ENCODE results near the gene WSCD1. TPM values are rescaled to one million over a fixed set of nuclear protein-coding genes. Genes with fewer than 3 reads are reported as not detected.
A peak's percentile ranks its signal among the peaks of the same experiment; 100 is the strongest.

WSCD1 gene
- total RNA-seq, 2 experiments from 2014 or later: not detected

DNA sequence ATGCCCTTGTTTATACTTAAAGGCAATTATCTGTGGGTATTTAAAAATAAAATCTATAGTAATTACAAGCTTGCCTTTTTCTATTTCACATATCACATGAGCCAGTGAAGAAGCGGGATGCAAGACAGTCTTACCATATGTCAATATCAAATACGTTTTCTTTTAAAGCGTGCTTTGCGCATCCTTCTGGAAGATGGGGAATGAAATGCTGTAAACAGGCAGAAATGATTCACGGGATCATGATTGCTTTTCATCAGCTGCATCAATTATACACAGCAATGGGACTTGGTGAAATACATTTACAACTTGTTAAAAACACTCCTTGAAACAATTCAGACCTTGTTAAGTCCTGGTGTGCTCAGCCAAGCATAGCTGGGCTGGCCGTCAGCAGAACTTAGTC is 72.5 kb downstream of the WSCD1 start:
- Histone ChIP-seq H3K79me2 (ENCODE audit: insufficient read depth, low read depth, low read length) (no peaks in the 10 kb centered on the region), H2AFZ (ENCODE audit: low read length) (no peak overlapping the region), H4K20me1 (ENCODE audit: insufficient read depth, low read length) (no peaks in the 10 kb centered on the region), H3K4me3 (ENCODE audit: low read depth, low read length, poor library complexity, severe bottlenecking) (no peak overlapping the region), H3K4me2 (ENCODE audit: low read length) (no peak overlapping the region), H3K27ac (ENCODE audit: low read depth, low read length, poor library complexity, severe bottlenecking) (no peak overlapping the region), H3K4me1 (ENCODE audit: insufficient read depth, low read length, poor library complexity, severe bottlenecking) (no peaks in the 10 kb centered on the region), H3K36me3 (ENCODE audit: insufficient read depth, low read length) (no peaks in the 10 kb centered on the region), H3K9me3 (ENCODE audit: low read length) (no peaks in the 10 kb centered on the region), H3K9me2 (ENCODE audit: insufficient read depth, low read length) (no peaks in the 10 kb centered on the region)
- intact Hi-C loops (cut with micrococcal nuclease; ENCODE audit: unreplicated experiment): no loop called here
- BruUV-seq (replicated peaks): no TSS peak
- ChIA-PET CTCF (ENCODE audit: unreplicated experiment) (no interaction called here), POLR2A (no interaction called here)
- TF ChIP-seq EZH2phosphoT487 (IDR thresholded peaks at IDR 0.05; ENCODE audit: borderline replicate concordance, low read depth, low read length): no peak
- TF ChIP-seq, protein P1, sequence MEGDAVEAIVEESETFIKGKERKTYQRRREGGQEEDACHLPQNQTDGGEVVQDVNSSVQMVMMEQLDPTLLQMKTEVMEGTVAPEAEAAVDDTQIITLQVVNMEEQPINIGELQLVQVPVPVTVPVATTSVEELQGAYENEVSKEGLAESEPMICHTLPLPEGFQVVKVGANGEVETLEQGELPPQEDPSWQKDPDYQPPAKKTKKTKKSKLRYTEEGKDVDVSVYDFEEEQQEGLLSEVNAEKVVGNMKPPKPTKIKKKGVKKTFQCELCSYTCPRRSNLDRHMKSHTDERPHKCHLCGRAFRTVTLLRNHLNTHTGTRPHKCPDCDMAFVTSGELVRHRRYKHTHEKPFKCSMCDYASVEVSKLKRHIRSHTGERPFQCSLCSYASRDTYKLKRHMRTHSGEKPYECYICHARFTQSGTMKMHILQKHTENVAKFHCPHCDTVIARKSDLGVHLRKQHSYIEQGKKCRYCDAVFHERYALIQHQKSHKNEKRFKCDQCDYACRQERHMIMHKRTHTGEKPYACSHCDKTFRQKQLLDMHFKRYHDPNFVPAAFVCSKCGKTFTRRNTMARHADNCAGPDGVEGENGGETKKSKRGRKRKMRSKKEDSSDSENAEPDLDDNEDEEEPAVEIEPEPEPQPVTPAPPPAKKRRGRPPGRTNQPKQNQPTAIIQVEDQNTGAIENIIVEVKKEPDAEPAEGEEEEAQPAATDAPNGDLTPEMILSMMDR (conservative IDR thresholded peaks at IDR 0.05; ENCODE audit: low read length): no peak
- no peak for DNase-seq (ENCODE audit: low spot score)

DNA sequence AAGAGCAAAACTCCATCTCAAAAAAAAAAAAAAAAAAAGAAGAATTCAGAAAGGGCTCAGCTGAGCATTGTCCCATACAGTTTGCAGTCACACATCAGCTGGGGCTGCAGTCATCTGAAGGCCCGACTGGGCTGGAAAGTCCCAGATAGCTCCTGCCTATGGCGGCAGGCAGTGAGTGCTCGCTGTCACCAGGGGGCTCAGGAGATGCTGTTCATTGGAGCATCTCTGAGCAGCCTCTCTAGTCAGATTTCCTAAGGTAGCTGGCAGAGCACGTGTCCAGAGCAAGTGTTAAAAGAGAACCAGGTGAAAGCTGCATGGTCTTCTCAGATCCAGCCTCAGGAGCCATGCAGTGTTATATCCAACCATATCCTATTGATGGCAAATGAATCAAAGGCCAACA is 75.8 kb downstream of the WSCD1 start:
- no peaks in the 10 kb centered on the region for H3K4me1 ChIP-seq (ENCODE audit: insufficient read depth, low read length, poor library complexity, severe bottlenecking)
- H3K79me2 ChIP-seq (ENCODE audit: insufficient read depth, low read depth, low read length): no peaks in the 10 kb centered on the region
- CTCF ChIA-PET (ENCODE audit: unreplicated experiment): no interaction called here
- H3K9me2 ChIP-seq (ENCODE audit: insufficient read depth, low read length): no peaks in the 10 kb centered on the region
- no peaks in the 10 kb centered on the region for H3K36me3 ChIP-seq (ENCODE audit: insufficient read depth, low read length)
- peak; percentile 3 for DNase-seq (ENCODE audit: low spot score)
- H2AFZ ChIP-seq (ENCODE audit: low read length): no peak overlapping the region
- BruUV-seq (replicated peaks): no TSS peak
- H4K20me1 ChIP-seq (ENCODE audit: insufficient read depth, low read length): no peaks in the 10 kb centered on the region
- H3K27ac ChIP-seq (ENCODE audit: low read depth, low read length, poor library complexity, severe bottlenecking): no peak overlapping the region
- no peaks in the 10 kb centered on the region for H3K9me3 ChIP-seq (ENCODE audit: low read length)
- H3K4me3 ChIP-seq (ENCODE audit: low read depth, low read length, poor library complexity, severe bottlenecking): no peak overlapping the region
- TF ChIP-seq, protein P1 (conservative IDR thresholded peaks at IDR 0.05; ENCODE audit: low read length): 0 out of 2 replicates have a peak, but pooled peaks have one; percentile 13
- TF ChIP-seq EZH2phosphoT487 (IDR thresholded peaks at IDR 0.05; ENCODE audit: borderline replicate concordance, low read depth, low read length): no peak
- no peak overlapping the region for H3K4me2 ChIP-seq (ENCODE audit: low read length)
- POLR2A ChIA-PET: no interaction called here
- intact Hi-C loops (cut with micrococcal nuclease; ENCODE audit: unreplicated experiment): no loop called here

DNA sequence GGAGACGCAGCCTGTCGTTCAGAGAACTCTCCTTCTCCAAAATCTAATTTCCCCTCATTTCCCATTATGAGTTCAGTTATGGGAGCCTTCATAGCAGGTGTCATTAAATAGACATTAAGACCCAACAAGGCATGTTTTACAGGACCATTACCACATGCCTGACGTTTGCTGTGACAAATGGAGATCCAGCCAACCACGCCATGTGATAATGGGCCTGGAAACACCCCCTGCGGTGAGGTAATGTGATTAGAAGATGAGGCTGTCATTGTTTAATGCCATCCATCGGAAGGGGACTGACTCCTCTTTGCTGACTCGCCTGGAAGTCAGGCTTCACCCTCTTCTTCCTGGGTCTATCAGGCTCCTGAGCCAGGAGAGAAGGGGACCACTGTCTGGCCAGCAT is 76.9 kb downstream of the WSCD1 start:
- no peaks in the 10 kb centered on the region for H4K20me1 ChIP-seq (ENCODE audit: insufficient read depth, low read length)
- no peak for DNase-seq (ENCODE audit: low spot score)
- TF ChIP-seq, protein P1 (conservative IDR thresholded peaks at IDR 0.05; ENCODE audit: low read length): no peak
- no peak for TF ChIP-seq EZH2phosphoT487 (IDR thresholded peaks at IDR 0.05; ENCODE audit: borderline replicate concordance, low read depth, low read length)
- no peak overlapping the region for H3K4me3 ChIP-seq (ENCODE audit: low read depth, low read length, poor library complexity, severe bottlenecking)
- no peak overlapping the region for H2AFZ ChIP-seq (ENCODE audit: low read length)
- intact Hi-C loops (cut with micrococcal nuclease; ENCODE audit: unreplicated experiment): no loop called here
- POLR2A ChIA-PET: no interaction called here
- no peaks in the 10 kb centered on the region for H3K4me1 ChIP-seq (ENCODE audit: insufficient read depth, low read length, poor library complexity, severe bottlenecking)
- CTCF ChIA-PET (ENCODE audit: unreplicated experiment): no interaction called here
- H3K27ac ChIP-seq (ENCODE audit: low read depth, low read length, poor library complexity, severe bottlenecking): no peak overlapping the region
- BruUV-seq (replicated peaks): no TSS peak
- no peaks in the 10 kb centered on the region for H3K9me2 ChIP-seq (ENCODE audit: insufficient read depth, low read length)
- H3K4me2 ChIP-seq (ENCODE audit: low read length): no peak overlapping the region
- H3K9me3 ChIP-seq (ENCODE audit: low read length): no peaks in the 10 kb centered on the region
- H3K36me3 ChIP-seq (ENCODE audit: insufficient read depth, low read length): no peaks in the 10 kb centered on the region
- no peaks in the 10 kb centered on the region for H3K79me2 ChIP-seq (ENCODE audit: insufficient read depth, low read depth, low read length)

All from OCI-LY7 (cell line).